Bronchial epithelial cell (primary cell): ENCODE data around the gene NFATC4. TPM values are rescaled to one million over a fixed set of nuclear protein-coding genes. Genes with fewer than 3 reads are reported as not detected.

Experiments
- DNase-seq: peaks from one replicate; pipeline ENCODE4 v3.0.0-alpha.2; 2010; ENCODE audit warnings: low read depth
- FAIRE-seq: peaks from 2 replicates; lab custom pipeline; 2011; peaks lifted over from hg19 to GRCh38; lab: Jason Lieb, UNC
- H3K27me3 ChIP-seq: 2 replicates; pipeline ENCODE4 v1.5.1; 2011; ENCODE audit warnings: low read length; ENCODE audit not compliant: control insufficient read depth, insufficient read depth
- H3K36me3 ChIP-seq: 2 replicates; pipeline ENCODE4 v1.5.1; 2011; ENCODE audit warnings: low read length; ENCODE audit not compliant: control insufficient read depth, insufficient read depth
- H3K4me3 ChIP-seq: 2 replicates; pipeline ENCODE4 v1.5.1; 2011; ENCODE audit warnings: mild to moderate bottlenecking, low read depth, low read length, control low read depth
- total RNA-seq: library from RNA; depleted of rRNA; stranded (reverse); fragments of >200 nt; gene quantifications from 2 replicates; pipeline ENCODE4 v1.2.1, GENCODE V29; 2014
- TF ChIP-seq, protein P1 (sequence below): IDR thresholded peaks from 2 replicates; pipeline ENCODE4 v1.5.1; 2011; ENCODE audit warnings: mild to moderate bottlenecking, moderate library complexity, low read length, control low read depth, inconsistent platforms; ENCODE audit not compliant: insufficient read depth, severe bottlenecking

Gene NFATC4
- total RNA-seq, 1 donor from 2014 or later = 4.7 TPM

DNA sequence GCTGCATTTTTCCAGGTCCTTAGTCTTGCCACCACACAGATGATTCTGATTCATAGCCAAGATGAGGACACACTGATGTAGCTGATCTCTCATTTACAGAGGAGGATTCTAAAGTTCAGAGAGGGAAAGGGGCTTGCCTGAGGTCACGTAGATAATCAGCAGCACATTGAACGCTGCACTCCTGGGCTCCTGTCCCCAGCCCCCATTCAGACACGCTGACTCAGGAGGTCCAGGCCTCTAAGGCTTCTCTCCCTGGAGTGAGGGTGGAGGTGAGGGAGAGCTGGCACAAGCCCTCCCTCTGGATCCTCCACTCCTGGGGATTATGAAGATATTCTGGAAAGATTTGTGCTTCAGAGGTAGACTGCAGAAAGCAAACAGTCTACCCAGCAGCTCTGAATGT, 10.3 kb downstream of the NFATC4 start:
- FAIRE-seq = peak; percentile 60
- peaks cover 2% of the 10 kb centered on the region for H3K36me3 ChIP-seq
- H3K4me3 ChIP-seq = no peak overlapping the region
- H3K27me3 ChIP-seq = no peaks in the 10 kb centered on the region
- no peak for DNase-seq
- TF ChIP-seq, protein P1, sequence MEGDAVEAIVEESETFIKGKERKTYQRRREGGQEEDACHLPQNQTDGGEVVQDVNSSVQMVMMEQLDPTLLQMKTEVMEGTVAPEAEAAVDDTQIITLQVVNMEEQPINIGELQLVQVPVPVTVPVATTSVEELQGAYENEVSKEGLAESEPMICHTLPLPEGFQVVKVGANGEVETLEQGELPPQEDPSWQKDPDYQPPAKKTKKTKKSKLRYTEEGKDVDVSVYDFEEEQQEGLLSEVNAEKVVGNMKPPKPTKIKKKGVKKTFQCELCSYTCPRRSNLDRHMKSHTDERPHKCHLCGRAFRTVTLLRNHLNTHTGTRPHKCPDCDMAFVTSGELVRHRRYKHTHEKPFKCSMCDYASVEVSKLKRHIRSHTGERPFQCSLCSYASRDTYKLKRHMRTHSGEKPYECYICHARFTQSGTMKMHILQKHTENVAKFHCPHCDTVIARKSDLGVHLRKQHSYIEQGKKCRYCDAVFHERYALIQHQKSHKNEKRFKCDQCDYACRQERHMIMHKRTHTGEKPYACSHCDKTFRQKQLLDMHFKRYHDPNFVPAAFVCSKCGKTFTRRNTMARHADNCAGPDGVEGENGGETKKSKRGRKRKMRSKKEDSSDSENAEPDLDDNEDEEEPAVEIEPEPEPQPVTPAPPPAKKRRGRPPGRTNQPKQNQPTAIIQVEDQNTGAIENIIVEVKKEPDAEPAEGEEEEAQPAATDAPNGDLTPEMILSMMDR = no peak

DNA sequence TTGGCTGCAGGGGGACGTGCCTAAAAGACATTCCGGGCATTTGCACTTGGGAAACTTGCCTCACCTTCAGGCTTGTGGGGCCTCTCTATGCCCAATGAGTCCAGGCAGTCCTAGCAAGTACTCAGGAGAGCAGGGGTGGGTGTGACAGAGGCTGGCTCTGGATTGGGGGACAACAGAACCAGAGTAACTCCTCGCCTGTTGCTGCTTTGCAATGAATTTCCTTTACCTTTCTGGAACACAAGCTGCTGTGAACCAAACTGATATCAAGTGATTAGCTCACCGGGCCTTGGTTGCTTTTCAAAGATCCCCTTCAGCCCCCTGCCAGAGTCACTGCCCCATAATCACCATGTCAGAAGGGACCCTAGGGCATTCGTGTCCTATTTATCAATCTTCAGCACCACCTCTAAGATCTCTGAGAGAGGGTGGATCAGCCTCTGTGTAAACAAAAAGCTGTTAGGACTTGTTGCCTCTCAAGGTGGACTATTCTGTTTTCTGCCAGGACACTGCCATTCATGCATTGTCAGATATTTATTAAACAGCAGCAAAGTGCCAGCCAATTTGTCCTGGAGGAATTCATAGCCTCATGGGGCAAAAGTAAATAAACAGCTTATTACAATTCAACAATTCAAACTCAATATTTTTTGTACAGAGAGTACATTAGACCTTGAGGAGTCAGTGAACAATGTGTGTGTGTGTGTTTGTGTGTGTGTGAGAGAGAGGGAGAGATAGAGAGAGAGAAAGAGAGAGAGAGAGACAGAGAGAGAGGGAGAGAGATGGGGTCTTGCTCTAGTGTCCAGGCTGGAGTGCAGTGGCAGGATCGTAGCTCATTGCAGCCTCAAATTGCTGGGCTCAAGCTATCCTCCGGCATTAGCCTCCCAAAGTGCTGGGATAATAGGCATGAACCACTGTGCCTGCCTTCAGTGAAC, 11.3 kb downstream of the NFATC4 start:
- TF ChIP-seq, protein P1 = no peak
- Histone ChIP-seq H3K36me3 (no peaks in the 10 kb centered on the region), H3K27me3 (no peaks in the 10 kb centered on the region), H3K4me3 (no peak overlapping the region)
- FAIRE-seq (no peak), DNase-seq (peak; percentile 71)

DNA sequence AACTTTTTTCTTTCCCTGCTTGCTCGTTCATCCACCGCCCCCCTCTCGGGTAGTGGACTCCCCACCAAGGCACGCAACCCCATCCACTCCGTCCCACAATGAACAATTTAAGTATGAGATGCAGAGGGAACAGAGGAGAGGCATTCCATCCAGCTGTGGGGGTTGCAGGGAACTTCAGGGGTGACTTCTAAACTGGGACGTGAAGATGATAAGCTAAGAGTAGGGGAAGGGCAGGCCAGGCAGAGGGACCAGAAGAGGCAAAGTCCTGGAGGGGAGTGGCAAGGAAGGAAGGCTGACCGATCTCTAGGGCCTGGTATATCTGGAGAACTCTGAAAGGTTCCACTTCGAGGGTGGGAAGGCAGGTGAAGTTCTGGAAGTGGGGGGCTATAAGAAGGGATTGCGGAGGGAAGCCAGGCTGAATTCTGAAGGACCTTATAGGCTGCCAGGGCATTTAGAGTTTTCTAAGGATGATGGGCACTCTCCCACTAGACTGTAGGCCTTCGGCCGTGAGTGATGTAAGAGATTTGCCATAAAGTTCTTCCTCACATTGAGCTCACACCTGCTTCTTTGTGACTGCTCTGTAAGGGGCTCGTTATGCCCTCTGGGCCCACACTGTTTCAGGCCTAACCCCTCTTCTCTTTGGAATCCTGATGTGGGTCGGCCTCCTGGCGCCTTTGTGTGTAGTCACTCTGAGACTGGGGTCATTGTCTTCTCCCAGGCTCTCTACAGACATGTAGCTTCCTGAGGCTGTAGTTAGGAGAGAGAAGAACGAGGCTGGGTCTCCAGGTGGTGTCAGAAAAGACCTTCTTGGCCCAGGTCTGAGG, 12.1 kb downstream of the NFATC4 start:
- Histone ChIP-seq H3K4me3 (no peak overlapping the region), H3K27me3 (no peaks in the 10 kb centered on the region), H3K36me3 (no peaks in the 10 kb centered on the region)
- DNase-seq = no peak
- no peak for FAIRE-seq
- TF ChIP-seq, protein P1 = no peak

DNA sequence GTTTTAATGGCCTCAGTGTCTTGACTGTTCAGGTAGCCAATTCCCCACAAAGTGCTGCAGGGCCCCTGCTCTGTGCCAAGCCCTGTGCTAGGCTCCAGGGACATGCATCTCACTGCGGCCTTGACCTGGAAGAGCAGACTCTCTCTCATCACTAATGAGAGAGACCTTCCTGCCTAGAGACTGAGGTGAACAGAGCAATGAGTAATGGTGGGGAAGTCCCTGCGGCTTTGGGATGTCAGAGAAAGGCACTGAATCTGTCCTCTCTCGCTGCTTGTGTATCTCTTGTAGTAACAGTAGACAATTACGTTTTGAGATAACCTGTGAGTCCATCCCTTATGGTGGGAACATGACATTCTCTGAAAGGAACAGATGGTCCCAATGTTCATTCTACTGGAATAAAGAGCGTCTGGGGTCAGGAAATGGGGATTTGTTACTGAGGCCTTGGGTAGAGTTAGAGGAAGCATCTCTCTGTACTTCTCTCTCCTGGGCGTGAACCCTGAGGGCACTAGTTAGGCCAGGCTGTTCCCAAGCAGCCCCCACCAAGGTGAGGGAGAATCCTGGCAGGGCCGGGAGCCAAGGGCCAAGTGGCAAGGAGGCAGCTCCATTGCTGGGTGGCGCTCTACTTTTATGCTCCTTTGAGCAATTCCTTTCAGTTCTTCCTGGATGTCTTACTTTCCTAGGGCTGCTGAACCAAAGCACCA, 13.5 kb downstream of the NFATC4 start:
- no peak for DNase-seq
- Histone ChIP-seq H3K4me3 (no peak overlapping the region), H3K27me3 (no peaks in the 10 kb centered on the region), H3K36me3 (no peaks in the 10 kb centered on the region)
- TF ChIP-seq, protein P1 = no peak
- FAIRE-seq = no peak

DNA sequence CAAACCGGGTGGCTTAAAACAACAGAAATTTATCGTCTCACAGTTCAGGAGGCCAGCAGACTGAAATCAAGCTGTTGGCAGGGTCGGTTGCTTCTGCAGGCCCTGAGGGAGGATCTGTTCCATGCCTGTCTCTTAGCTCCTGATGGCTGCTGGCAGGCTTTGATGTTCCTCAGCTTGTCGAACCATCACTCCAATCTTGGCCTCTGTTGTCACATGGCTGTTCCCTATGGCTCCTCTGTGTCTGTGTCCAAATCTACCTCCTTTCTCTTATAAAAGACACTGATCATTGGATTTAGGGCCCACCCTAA, 14.0 kb downstream of the NFATC4 start:
- FAIRE-seq (no peak), DNase-seq (no peak)
- H3K36me3 ChIP-seq = no peaks in the 10 kb centered on the region
- TF ChIP-seq, protein P1 = no peak
- H3K4me3 ChIP-seq = no peak overlapping the region
- H3K27me3 ChIP-seq = no peaks in the 10 kb centered on the region
